HG02938 (cell line): Measurements from ENCODE around the gene PLPPR4.
"Not testable (repeated sequence)": the region's sequence is repeated elsewhere in the genome, so short reads cannot be mapped to it uniquely, and the experiment has no call there.

Source experiments
- ATAC-seq: cut with Tn5 transposase; IDR thresholded peaks from one replicate; pipeline ENCODE4 v1.9.1; 2021; ENCODE audit warnings: mild to moderate bottlenecking, moderate library complexity; ENCODE audit not compliant: unreplicated experiment

Gene PLPPR4, protein sequence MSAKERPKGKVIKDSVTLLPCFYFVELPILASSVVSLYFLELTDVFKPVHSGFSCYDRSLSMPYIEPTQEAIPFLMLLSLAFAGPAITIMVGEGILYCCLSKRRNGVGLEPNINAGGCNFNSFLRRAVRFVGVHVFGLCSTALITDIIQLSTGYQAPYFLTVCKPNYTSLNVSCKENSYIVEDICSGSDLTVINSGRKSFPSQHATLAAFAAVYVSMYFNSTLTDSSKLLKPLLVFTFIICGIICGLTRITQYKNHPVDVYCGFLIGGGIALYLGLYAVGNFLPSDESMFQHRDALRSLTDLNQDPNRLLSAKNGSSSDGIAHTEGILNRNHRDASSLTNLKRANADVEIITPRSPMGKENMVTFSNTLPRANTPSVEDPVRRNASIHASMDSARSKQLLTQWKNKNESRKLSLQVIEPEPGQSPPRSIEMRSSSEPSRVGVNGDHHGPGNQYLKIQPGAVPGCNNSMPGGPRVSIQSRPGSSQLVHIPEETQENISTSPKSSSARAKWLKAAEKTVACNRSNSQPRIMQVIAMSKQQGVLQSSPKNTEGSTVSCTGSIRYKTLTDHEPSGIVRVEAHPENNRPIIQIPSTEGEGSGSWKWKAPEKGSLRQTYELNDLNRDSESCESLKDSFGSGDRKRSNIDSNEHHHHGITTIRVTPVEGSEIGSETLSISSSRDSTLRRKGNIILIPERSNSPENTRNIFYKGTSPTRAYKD

GRCh38 chr1:99264201-99265021, at the start of gene PLPPR4:
Gene PLPPR4, plus strand, starts transcription at chr1:99264492. Its CDS starts 102 bp downstream, at chr1:99264594.
- ATAC-seq = no peak

GRCh38 chr1:99216956-99217355, 47.3 kb upstream of the PLPPR4 start:
- no peak for ATAC-seq

- ATAC-seq = no peak
Observed at GRCh38 chr1:99217599-99217998, 46.7 kb upstream of the PLPPR4 start.

- ATAC-seq = no peak
Observed at GRCh38 chr1:99218572-99218971, 45.7 kb upstream of the PLPPR4 start.

- ATAC-seq = peak; percentile 97
Observed at GRCh38 chr1:99218999-99219398, 45.3 kb upstream of the PLPPR4 start.

- ATAC-seq = no peak
Observed at GRCh38 chr1:99227056-99227897, 37.0 kb upstream of the PLPPR4 start.

- ATAC-seq = peak; percentile 77
Observed at GRCh38 chr1:99228153-99228552, 36.1 kb upstream of the PLPPR4 start.

DNA sequence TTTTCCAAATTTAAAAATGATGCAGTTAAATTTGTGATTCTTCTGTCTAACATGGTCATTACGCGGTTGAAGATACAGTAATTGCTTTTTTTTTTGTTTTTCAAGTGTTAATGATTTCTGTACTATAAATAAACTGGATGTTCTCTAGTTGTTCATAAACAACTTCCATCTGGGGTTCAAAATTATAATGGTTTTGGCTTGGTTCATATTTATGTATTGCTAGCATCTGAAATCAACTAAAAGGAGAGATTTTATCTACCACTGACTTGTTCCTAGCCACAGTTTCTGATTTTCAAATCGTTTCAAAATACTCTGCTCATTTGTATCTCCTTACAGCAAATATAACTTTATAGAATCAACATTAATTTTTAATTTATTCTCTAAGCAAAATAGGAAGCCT, 35.2 kb upstream of the PLPPR4 start:
- ATAC-seq = no peak

- ATAC-seq = no peak
Observed at GRCh38 chr1:99230695-99231094, 33.6 kb upstream of the PLPPR4 start.

GRCh38 chr1:99232172-99232571, 32.1 kb upstream of the PLPPR4 start:
- no peak for ATAC-seq

GRCh38 chr1:99233446-99233845, 30.8 kb upstream of the PLPPR4 start:
- ATAC-seq = no peak

- ATAC-seq = no peak
Observed at GRCh38 chr1:99236756-99237155, 27.5 kb upstream of the PLPPR4 start.

DNA sequence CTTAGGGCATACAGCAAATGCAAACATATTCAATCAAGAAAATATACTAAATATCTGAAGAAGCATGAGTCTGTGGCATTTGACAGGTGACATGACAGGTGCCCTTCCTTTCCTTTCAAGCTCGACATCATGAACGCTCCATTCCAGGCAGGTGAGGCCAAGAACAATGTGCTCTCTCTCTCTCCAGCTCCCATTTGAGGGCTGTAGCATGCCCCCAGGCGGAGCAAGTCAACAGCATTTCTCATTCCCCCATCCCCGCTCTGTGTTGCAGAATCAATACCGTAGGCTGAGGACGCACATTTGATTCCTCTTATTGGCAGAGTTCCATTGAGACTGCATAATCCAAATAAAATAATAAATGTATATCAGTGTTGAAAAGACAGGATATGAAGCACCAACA, 24.6 kb upstream of the PLPPR4 start:
- ATAC-seq = no peak

DNA sequence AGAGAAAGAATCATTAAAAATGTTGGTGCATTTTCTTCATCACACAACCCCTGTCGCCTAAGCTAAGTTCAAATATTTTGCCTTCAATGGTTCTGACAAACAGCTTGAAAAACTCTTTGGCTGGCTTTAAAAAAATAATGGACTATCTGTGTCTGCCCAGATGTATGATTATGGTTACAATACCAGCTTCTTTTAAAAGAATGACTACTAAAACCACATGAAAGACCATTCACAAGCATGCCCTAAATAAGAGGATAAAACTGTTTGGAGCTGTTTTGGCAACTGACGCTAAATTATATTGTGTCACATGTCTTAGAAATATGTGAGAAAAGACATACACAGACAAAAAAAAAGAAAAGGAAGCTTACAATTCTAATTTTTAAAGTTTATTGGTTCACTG, 23.7 kb upstream of the PLPPR4 start:
- ATAC-seq = no peak

DNA sequence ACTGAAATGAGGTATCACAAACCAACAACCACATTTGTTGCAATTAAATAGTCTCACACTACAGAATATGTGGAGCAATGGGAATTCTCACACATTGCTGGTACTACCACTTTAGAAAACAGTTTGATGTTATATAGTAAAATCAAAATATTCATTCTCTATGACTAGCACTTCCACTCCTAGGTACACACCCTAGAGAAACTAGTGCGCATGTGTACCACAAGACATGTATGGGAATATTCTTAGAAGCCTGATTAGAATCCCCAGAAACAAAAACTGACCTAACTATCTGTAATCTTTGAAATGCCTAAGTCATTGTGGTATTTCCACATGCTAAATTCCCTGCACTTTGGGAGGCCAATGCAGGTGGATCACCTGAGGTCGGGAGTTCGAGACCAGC, 18.1 kb upstream of the PLPPR4 start:
- no peak for ATAC-seq

GRCh38 chr1:99247199-99247598, 17.1 kb upstream of the PLPPR4 start:
- ATAC-seq = no peak

DNA sequence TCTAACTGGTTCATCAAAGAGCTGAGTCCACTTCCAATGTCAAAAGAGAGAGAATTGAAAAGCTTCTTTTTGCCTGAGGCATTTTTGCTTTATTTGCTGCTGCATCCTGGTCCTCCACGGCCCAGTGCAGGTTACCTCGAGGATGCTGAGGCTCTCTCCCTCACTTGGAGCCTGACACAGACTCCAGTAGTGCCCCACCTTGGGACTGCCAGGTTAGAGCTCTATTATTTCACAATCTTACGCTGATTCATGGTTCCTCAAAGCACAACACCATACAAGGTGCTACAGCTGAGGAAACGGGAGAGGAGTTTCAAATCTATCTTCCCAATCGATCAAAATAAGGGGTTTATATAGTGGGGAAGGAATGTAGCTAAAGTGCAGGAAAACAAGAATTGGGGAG, 13.6 kb upstream of the PLPPR4 start:
- ATAC-seq = no peak

- ATAC-seq = no peak
Observed at GRCh38 chr1:99251308-99251707, 13.0 kb upstream of the PLPPR4 start.

DNA sequence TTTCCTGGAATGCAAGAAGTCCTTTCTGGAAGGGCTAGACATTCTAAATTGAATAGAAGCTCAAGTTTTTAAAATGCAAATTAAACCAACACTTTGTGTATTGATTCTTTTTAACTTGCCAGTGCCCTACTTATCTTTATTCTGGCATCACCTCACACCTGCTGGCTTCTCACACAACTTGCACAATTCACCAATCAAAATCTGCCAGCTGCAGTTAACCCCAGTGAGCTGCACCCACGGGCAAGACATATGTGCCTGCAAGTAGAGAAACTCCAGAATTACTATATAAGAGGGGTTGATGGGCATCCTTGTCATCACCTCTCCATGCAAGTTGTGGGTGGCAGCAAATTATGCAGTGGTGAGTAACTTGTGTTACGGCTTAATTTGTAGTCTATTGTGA, 11.7 kb upstream of the PLPPR4 start:
- ATAC-seq = no peak

DNA sequence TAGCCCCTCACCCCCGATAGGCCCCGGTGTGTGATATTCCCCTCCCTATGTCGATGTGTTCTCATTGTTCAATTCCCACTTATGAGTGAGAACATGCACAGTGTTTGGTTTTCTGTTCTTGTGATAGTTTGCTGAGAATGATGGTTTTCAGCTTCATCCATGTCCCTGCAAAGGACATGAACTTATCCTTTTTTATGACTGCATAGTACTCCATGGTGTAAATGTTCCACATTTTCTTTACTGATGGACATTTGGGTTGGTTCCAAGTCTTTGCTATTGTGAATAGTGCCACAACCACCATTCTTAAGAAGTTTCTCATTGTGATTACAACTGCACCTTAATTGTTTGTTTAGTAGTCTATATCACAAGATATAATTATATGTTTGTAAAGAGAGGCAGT, 3.9 kb upstream of the PLPPR4 start:
- ATAC-seq = not testable (repeated sequence)

- no peak for ATAC-seq
Observed at GRCh38 chr1:99265124-99265523, 832 bp downstream of the PLPPR4 start.
